GM19025 (cell line): ENCODE measurements around the gene RPL4.
A peak's percentile ranks its signal among the peaks of the same experiment; 100 is the strongest.
"Not testable (repeated sequence)": the region's sequence is repeated elsewhere in the genome, so short reads cannot be mapped to it uniquely, and the experiment has no call there.

Source experiments
- ATAC-seq: cut with Tn5 transposase; IDR thresholded peaks from one replicate; pipeline ENCODE4 v1.9.1; 2021; ENCODE audit warnings: mild to moderate bottlenecking, low read depth, moderate library complexity; ENCODE audit not compliant: unreplicated experiment

RPL4 gene

GRCh38 chr15:66504563-66505429 lies at the start of gene RPL4, which contains the start of gene ZWILCH:
Gene RPL4 (minus strand): TSS chr15:66504855. CDS start chr15:66504790, 65 bp downstream.
Gene ZWILCH (plus strand): TSS chr15:66505326. CDS start chr15:66505339, 13 bp downstream.
- peak; percentile 66 for ATAC-seq

GRCh38 chr15:66545255-66545654 lies 40.6 kb upstream of the RPL4 start:
- no peak for ATAC-seq

GRCh38 chr15:66542896-66543295 lies 38.2 kb upstream of the RPL4 start:
- ATAC-seq: no peak

- ATAC-seq: no peak
These were observed 30.4 kb upstream of the RPL4 start for GRCh38 chr15:66535056-66535455.

- no peak for ATAC-seq
These were observed 20.2 kb upstream of the RPL4 start for GRCh38 chr15:66524838-66525237.

GRCh38 chr15:66523926-66524325 lies 19.3 kb upstream of the RPL4 start:
- no peak for ATAC-seq

- ATAC-seq: no peak
These were observed 11.3 kb upstream of the RPL4 start for GRCh38 chr15:66515901-66516322.

GRCh38 chr15:66514586-66514985 lies 9.9 kb upstream of the RPL4 start:
- no peak for ATAC-seq

GRCh38 chr15:66508293-66508883 lies 3.7 kb upstream of the RPL4 start:
- ATAC-seq: no peak

GRCh38 chr15:66505818-66506217 lies 1.2 kb upstream of the RPL4 start:
- no peak for ATAC-seq

- no peak for ATAC-seq
These were observed 766 bp upstream of the RPL4 start for GRCh38 chr15:66505430-66505811.

GRCh38 chr15:66503780-66504562 lies 684 bp downstream of the RPL4 start:
- no peak for ATAC-seq

- not testable (repeated sequence) for ATAC-seq
These were observed 1.5 kb downstream of the RPL4 start for GRCh38 chr15:66503041-66503648.

- no peak for ATAC-seq
These were observed 2.2 kb downstream of the RPL4 start for GRCh38 chr15:66502491-66502890.

GRCh38 chr15:66500346-66500745 lies 4.3 kb downstream of the RPL4 start:
- not testable (repeated sequence) for ATAC-seq

GRCh38 chr15:66498501-66499386 lies 5.9 kb downstream of the RPL4 start:
- no peak for ATAC-seq

GRCh38 chr15:66497502-66498455 lies 6.9 kb downstream of the RPL4 start, which contains the start of gene SNAPC5:
Gene SNAPC5 (minus strand): TSS chr15:66497762. CDS start chr15:66497731, 31 bp downstream.
- peak; percentile 75 for ATAC-seq

- ATAC-seq: no peak
These were observed 7.6 kb downstream of the RPL4 start for GRCh38 chr15:66496951-66497501.
